HL-60/S4 treated with retinoic acid at 250 ng/mL for 4 days and 3 days (cell line): ENCODE measurements around the gene PTGES2.
"Not testable (repeated sequence)": the region's sequence is repeated elsewhere in the genome, so short reads cannot be mapped to it uniquely, and the experiment has no call there.

Source experiments
- in situ Hi-C: fragments of 300-500 bp; cut with MboI; formaldehyde crosslinking; loops from 2 replicates; pipeline ENCODE4 v1.7.0; 2022; ENCODE audit warnings: low sequenced_read_pairs

Gene PTGES2

GRCh38 chr9:128120741-128121465 lies 6.6 kb downstream of the PTGES2 start:
- in situ Hi-C loops: no loop called here

- in situ Hi-C loops: no loop called here
Measured at GRCh38 chr9:128120061-128120740, 7.3 kb downstream of the PTGES2 start.

- in situ Hi-C loops: no loop called here
Measured at GRCh38 chr9:128118971-128119665, 8.4 kb downstream of the PTGES2 start.

- in situ Hi-C loops: no loop called here
Measured at GRCh38 chr9:128118472-128118857, 9.1 kb downstream of the PTGES2 start.

GRCh38 chr9:128117613-128118471 lies 9.7 kb downstream of the PTGES2 start:
- in situ Hi-C loops: no loop called here

GRCh38 chr9:128116104-128117083 lies 11.1 kb downstream of the PTGES2 start:
- in situ Hi-C loops: no loop called here

GRCh38 chr9:128115187-128116103 lies 12.1 kb downstream of the PTGES2 start:
- in situ Hi-C loops: no loop called here

GRCh38 chr9:128114326-128115186 lies 13.0 kb downstream of the PTGES2 start:
- in situ Hi-C loops: no loop called here

- in situ Hi-C loops: no loop called here
Measured at GRCh38 chr9:128113526-128114325, 13.8 kb downstream of the PTGES2 start.

GRCh38 chr9:128111726-128112125 lies 15.8 kb downstream of the PTGES2 start:
- in situ Hi-C loops: not testable (repeated sequence)

GRCh38 chr9:128109050-128109709 lies 18.3 kb downstream of the PTGES2 start:
- in situ Hi-C loops: no loop called here

- in situ Hi-C loops: no loop called here
Measured at GRCh38 chr9:128108269-128109049, 19.1 kb downstream of the PTGES2 start.

GRCh38 chr9:128107468-128108268 lies 19.9 kb downstream of the PTGES2 start:
- in situ Hi-C loops: no loop called here

- in situ Hi-C loops: no loop called here
Measured at GRCh38 chr9:128106940-128107467, 20.5 kb downstream of the PTGES2 start.
